GM12864 (cell line): ENCODE measurements around the gene ATP2A1.

Experiments
- DNase-seq: peaks from one replicate; pipeline ENCODE4 v3.0.0-alpha.2; 2011; ENCODE audit warnings: low read depth
- H3K4me3 ChIP-seq: 2 replicates; pipeline ENCODE4 v1.5.1; 2011; ENCODE audit warnings: mild to moderate bottlenecking, low read depth, low read length, control low read depth
- TF ChIP-seq, protein P1 (sequence below): IDR thresholded peaks from 2 replicates; pipeline ENCODE4 v1.5.1; 2011; ENCODE audit warnings: low read depth, mild to moderate bottlenecking, moderate library complexity, low read length, control low read depth, inconsistent platforms; ENCODE audit errors: missing control alignments

Gene ATP2A1

DNA sequence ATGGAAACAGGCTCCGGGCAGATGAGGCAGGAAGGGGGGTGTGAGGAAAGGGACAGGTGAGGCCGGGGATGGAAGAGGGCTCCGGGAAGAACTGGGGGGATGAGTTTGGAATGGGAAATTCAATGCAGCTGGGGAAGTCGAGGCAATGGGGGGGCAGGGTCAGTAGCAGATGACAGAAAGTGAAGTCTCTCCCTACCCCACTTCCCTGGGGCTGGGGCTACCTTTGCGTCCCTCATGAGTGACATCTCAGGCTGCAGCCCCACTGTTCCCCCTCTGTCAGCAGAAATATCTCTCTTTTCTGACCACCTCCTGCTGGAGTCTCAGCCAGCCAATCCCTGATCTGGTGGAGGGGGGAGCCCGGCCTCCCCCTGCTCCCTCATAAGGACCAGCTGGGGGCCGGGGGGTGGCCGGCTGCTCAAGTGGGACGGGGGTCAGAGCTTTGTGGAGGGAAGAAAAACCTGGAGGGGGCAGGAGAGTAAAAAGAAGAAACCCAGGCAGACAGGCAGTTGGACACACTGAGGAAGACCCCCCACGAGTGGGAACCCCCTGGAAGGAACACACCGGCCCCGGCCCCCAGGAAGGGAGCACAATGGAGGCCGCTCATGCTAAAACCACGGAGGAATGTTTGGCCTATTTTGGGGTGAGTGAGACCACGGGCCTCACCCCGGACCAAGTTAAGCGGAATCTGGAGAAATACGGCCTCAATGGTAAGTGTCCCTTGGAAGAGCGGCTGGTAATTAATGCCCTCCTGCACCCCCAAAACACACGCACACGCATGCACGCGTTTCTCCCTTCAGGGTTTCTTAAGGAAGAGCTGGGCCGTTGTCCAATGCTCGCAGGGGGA is at the start of gene ATP2A1:
Gene ATP2A1, plus strand, starts transcription at position 406 of the 844 bp plus-strand sequence. Its CDS starts 184 bp downstream, at position 590.
- DNase-seq: no peak

DNA sequence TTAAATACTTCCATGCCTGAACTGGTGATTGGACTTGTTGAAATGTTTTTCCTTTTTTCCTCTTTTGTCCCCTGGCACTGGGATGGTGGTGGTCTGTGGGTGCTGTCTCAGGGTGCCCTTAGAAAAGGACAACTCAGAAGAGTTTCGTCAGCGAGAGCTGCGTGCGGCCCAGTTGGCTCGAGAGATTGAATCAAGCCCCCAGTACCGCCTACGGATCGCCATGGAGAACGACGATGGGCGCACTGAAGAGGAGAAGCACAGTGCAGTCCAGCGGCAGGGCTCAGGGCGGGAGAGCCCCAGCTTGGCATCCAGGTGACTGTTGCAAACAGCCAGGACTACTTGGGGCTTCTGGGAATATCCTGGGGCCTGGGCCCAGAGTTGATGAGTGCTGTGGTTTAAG is 48.5 kb upstream of the ATP2A1 start:
- no peak overlapping the region for H3K4me3 ChIP-seq
- TF ChIP-seq, protein P1, sequence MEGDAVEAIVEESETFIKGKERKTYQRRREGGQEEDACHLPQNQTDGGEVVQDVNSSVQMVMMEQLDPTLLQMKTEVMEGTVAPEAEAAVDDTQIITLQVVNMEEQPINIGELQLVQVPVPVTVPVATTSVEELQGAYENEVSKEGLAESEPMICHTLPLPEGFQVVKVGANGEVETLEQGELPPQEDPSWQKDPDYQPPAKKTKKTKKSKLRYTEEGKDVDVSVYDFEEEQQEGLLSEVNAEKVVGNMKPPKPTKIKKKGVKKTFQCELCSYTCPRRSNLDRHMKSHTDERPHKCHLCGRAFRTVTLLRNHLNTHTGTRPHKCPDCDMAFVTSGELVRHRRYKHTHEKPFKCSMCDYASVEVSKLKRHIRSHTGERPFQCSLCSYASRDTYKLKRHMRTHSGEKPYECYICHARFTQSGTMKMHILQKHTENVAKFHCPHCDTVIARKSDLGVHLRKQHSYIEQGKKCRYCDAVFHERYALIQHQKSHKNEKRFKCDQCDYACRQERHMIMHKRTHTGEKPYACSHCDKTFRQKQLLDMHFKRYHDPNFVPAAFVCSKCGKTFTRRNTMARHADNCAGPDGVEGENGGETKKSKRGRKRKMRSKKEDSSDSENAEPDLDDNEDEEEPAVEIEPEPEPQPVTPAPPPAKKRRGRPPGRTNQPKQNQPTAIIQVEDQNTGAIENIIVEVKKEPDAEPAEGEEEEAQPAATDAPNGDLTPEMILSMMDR: no peak
- DNase-seq: no peak

More for the DNA sequence above, at the start of gene ATP2A1:
- peak within 1 kb of the TSS; percentile 69 for H3K4me3 ChIP-seq
- TF ChIP-seq, protein P1: no peak

DNA sequence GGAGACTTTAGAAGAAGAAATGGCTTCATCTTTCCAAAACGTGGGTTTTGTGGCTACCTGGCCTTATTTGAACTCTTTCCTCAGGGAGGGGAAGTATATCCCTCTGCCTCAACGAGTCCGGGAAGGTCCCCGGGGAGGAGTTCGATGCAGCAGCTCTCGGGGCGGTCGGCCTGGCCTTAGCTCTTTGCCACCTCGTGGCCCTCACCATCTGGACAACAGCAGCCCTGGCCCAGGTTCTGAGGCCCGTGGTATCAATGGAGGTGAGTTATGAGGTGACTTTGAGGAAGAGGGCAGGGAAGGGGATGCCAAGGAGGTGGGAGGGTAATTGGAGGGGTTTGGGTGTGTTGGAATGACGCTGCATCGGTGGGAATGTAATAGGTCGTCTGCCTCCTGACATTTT is 47.8 kb upstream of the ATP2A1 start:
- no peak for DNase-seq
- TF ChIP-seq, protein P1: no peak

DNA sequence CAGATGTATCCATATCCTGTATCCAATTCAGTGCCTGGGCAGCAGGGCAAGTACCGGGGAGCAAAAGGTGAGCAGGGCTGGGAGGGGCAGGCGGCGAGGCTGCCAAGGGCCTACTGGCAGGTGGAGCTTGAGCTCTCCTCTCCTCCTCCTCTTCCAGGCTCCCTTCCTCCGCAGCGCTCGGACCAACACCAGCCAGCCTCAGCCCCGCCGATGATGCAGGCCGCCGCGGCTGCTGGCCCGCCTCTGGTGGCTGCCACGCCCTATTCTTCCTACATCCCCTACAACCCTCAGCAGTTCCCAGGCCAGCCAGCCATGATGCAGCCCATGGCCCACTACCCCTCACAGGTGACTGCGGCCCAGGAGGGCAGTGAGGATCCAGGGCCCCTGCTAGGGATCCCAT is 43.9 kb upstream of the ATP2A1 start:
- no peak overlapping the region for H3K4me3 ChIP-seq
- TF ChIP-seq, protein P1: no peak
- no peak for DNase-seq

More for the DNA sequence above, 47.8 kb upstream of the ATP2A1 start:
- no peak overlapping the region for H3K4me3 ChIP-seq

GRCh38 chr16:28834873-28835863 is 43.1 kb upstream of the ATP2A1 start:
- no peak overlapping the region for H3K4me3 ChIP-seq
- no peak for DNase-seq
- TF ChIP-seq, protein P1: no peak

DNA sequence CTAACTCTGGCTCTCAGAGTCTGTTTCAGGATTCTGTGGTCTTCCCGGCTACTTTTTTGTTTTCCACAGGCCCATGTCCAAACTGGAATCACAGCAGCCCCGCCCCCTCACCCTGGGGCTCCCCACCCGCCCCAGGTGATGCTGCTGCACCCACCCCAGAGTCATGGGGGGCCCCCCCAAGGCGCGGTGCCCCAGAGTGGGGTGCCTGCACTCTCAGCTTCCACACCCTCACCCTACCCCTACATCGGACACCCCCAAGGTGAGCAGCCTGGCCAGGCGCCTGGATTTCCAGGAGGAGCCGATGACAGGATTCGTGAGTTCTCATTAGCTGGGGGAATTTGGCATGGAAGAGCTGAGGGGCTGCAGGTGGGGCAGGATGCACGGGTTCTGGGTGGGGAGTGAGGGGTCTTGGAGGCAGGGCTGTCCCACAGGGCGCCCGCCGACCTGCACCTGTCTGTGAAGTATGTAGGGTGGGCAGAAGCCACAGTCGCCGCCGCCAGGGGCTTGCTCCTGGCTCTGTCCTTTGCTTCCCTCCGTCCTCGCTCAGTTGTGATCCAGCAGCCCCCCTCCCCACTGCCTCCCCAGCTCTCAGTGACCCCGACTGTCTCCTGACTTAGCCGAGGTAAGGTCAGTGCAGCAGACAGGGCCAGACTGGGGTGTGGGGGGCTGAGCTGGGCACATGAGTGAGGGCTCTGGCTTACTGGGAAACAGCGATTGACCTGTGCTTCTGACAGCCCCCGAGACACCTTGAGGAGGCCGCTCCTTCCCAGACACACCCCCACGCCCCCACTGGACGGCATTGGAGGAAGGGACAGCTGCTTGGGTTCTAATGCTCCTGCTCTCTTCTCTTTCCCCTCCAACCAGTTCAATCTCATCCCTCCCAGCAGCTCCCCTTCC is 42.2 kb upstream of the ATP2A1 start:
- no peak for DNase-seq
- no peak overlapping the region for H3K4me3 ChIP-seq
- TF ChIP-seq, protein P1: no peak
